ENCODE results near the gene RINL. TPM values are rescaled to one million over a fixed set of nuclear protein-coding genes. Genes with fewer than 3 reads are reported as not detected.

The RINL gene
- total and polyA plus RNA-seq, 2 of the 4 experiments (the other 2 are of a cell fraction), result 0.72 to 1.9 TPM

DNA sequence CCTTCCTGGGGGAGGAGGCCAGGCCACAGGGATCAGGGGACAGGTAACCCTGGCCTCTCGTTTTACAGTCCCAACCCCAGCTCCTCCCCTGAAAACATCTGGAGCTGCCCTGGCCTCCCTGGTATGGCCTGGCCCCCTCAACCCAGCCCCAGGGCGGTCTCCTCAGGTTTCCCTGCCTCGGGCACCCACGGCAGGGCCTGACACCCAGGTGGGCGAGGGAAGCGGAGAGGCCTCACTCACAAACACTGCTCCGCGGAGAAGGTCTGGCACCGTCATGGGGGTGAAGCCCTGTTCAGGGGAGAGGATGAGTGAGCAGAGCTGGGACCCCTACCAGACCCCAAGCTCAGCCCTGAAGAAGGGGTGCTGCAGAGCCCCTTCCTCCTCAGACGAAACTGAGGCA, 40.5 kb upstream of the RINL start (continued):
- no peak for TF ChIP-seq NFE2L2 (IDR thresholded peaks at IDR 0.05; ENCODE audit: low read depth, low read length)
- TF ChIP-seq RAD21 (IDR thresholded peaks at IDR 0.05; ENCODE audit: low read length), result no peak
- no peak for TF ChIP-seq MAZ (IDR thresholded peaks at IDR 0.05; ENCODE audit: borderline replicate concordance, low read depth, low read length)
- TF ChIP-seq ELK1 (IDR thresholded peaks at IDR 0.05; ENCODE audit: borderline replicate concordance, low read depth, low read length), result no peak

DNA sequence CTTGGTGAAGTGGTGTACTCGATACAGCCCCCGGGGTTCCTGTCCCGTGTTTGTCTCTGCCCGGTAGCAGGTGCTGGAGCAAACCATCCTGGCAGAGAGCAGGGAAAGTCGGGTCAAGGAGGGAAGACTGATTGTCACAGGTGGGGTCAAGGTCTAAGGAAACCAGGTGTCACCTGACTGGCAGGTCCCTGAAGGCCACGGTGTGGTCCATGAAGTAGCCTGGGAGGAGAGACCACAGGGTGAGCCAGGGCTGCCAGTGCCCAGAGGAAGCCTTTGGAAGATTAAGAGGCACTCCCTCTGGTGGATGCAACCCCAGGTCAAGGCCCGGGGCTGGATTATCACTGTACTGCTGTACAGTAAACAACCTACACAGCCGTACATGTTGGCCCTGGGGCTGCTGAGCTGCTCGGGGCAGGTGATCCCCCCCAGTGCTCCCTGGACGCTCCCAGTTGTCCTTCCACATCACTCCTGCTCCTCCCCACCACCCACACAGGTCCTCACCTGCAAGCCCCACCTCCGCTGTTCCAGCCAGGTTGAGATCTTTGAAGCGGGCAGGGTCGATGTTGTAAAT, 39.9 kb upstream of the RINL start:
- Histone ChIP-seq H4K5ac (ENCODE audit: low read depth, low read length) (no peak overlapping the region), H2AK9ac (replicated peaks; ENCODE audit: low read depth, low read length, poor library complexity) (peak overlapping the region; percentile 42), H4K91ac (ENCODE audit: insufficient read depth, low read depth, low read length) (no peak overlapping the region), H2AK5ac (ENCODE audit: low read depth, low read length) (no peak overlapping the region), H3K27me3 (ENCODE audit: control insufficient read depth, insufficient read depth, low read length) (no peaks in the 10 kb centered on the region), H3K14ac (replicated peaks; ENCODE audit: low read depth, low read length) (no peak overlapping the region), H4K8ac (ENCODE audit: low read depth in 2 of 2, low read length in 2 of 2) (no peak overlapping the region), H3K4ac (ENCODE audit: low read depth, low read length) (no peak overlapping the region), H2AFZ (replicated peaks; ENCODE audit: low read length, poor library complexity) (peak overlapping the region; percentile 41), H3K9ac (ENCODE audit: low read depth, low read length) (no peak overlapping the region), H4K20me1 (ENCODE audit: insufficient read depth, low read length) (no peaks in the 10 kb centered on the region; the same call in 1 of the 2 replicates), H3K18ac (ENCODE audit: low read depth, low read length) (no peak overlapping the region), H3K27ac (ENCODE audit: insufficient read depth, low read length) (no peak overlapping the region), H3K4me2 (ENCODE audit: low read depth, low read length) (no peak overlapping the region), H3K9me1 (ENCODE audit: insufficient read depth, low read length) (no peaks in the 10 kb centered on the region), H2BK20ac (ENCODE audit: low read depth, low read length) (no peak overlapping the region), H3K4me1 (ENCODE audit: control insufficient read depth, insufficient read depth, low read length) (no peaks in the 10 kb centered on the region), H3K56ac (ENCODE audit: extremely low read depth, insufficient read depth, low read length) (no peak overlapping the region), H2BK5ac (ENCODE audit: low read depth, low read length, poor library complexity, severe bottlenecking) (no peak overlapping the region), H2BK15ac (ENCODE audit: low read depth, low read length) (no peak overlapping the region), H2BK120ac (ENCODE audit: low read depth, low read length) (no peak overlapping the region), H3K4me3 (ENCODE audit: insufficient read depth, low read depth, low read length) (no peak overlapping the region), H3K9me3 (ENCODE audit: control insufficient read depth, insufficient read depth, low read length) (no peaks in the 10 kb centered on the region), H3K79me1 (ENCODE audit: low read depth in 1 of 2, low read length in 2 of 2) (no peaks in the 10 kb centered on the region), H3K36me3 (ENCODE audit: control insufficient read depth, insufficient read depth, low read length) (peaks cover 8% of the 10 kb centered on the region), H3K23ac (ENCODE audit: low read depth, low read length) (no peak overlapping the region)
- no peak for DNase-seq
- dilution Hi-C loops (cut with HindIII; ENCODE audit: low sequenced_read_pairs, unreplicated experiment), result no loop called here
- CTCF ChIA-PET, result no interaction called here
- POLR2A ChIA-PET (ENCODE audit: unreplicated experiment), result no interaction called here
- intact Hi-C loops (cut with micrococcal nuclease), result no loop called here
- no TSS peak for BruUV-seq (replicated peaks)
- TF ChIP-seq, protein P1, sequence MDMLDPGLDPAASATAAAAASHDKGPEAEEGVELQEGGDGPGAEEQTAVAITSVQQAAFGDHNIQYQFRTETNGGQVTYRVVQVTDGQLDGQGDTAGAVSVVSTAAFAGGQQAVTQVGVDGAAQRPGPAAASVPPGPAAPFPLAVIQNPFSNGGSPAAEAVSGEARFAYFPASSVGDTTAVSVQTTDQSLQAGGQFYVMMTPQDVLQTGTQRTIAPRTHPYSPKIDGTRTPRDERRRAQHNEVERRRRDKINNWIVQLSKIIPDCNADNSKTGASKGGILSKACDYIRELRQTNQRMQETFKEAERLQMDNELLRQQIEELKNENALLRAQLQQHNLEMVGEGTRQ (IDR thresholded peaks at IDR 0.05; ENCODE audit: low read depth, low read length), result no peak
- TF ChIP-seq CTCF (conservative IDR thresholded peaks at IDR 0.05; ENCODE audit: low read depth, low read length) (no peak), MAZ (IDR thresholded peaks at IDR 0.05; ENCODE audit: borderline replicate concordance, low read depth, low read length) (no peak), RCOR1 (IDR thresholded peaks at IDR 0.05; ENCODE audit: insufficient replicate concordance, low read length) (no peak), FOS (IDR thresholded peaks at IDR 0.05; ENCODE audit: low read depth, low read length) (no peak), CHD1 (IDR thresholded peaks at IDR 0.05; ENCODE audit: low read depth, low read length) (no peak), MXI1 (IDR thresholded peaks at IDR 0.05; ENCODE audit: borderline replicate concordance, low read depth, low read length) (no peak), BHLHE40 (IDR thresholded peaks at IDR 0.05; ENCODE audit: low read depth, low read length) (no peak), SMC3 (IDR thresholded peaks at IDR 0.05; ENCODE audit: low read depth, low read length) (no peak)
- in situ Hi-C loops (cut with MboI; ENCODE audit: low sequenced_read_pairs), result loop anchor here (25.0 kb wide), 1 partner anchor 181 kb away; the partner anchor contains the start of gene CAPN12
- 73% methylated on average over 4 of the region's 13 CpGs; no CpG with 5 or more reads in 1 of the 2 experiments for WGBS, 2 experiments (ENCODE audit: extremely low coverage in 2 of 2, insufficient read length in 1 of 2)
- peak; percentile 47; the same call in 1 of the 2 replicates for ATAC-seq (ENCODE audit: low read depth)
